CD4-positive, alpha-beta T cell treated with Interleukin-4 for 4 hours (primary cell): Measurements from ENCODE around the gene GJA3.

ENCODE experiments used
- DNase-seq: peaks from one replicate; pipeline ENCODE4 v3.0.0-alpha.2; 2020

Gene GJA3

DNA sequence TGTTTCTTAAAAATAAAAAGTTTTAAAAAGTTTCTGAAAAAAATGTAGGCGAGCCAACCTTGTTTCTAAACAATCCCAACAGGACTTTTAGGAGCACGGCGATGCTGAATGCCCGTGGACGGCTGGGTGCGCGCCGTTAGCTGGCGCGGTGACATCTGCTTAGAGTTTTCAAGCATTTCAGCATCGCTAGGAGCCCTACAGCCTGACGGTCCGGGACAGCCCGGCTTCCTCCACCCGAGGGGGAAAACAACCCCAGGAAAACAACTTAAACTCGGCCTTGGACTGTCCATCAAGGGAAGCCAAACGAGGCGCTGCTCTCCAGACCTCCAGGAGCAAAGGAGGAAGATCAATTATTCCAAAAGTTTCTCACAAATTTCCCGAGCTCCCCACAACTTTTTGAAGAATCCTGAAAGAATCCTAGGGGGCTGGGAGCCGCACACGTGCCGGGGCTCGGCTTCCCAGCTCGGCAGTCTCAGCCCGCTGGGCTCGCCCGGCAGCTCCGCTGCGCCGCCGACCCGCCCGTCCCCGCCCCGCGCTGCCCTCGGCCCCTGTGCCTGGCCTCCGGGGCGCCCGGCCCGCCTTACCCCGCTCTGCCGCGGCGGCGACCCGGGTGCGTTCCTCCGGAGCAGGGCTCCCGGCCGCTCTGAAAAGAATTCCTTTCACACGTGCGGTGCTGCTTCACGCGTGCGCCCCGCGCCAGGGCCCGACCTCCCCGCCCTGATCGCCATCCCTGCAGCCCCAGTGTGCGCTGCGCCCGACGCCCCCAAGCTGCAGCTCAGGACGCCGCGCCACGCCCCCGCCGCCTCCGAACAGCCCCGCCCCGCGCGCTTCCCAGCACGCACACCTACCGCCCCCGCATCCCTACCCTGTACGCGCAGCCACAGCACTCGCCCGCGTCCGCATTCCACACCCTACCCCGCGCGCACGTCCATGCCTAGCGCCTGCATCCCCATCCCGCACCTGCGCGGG lies at the start of gene GJA3:
GJA3 (minus strand) TSS at position 747 of the 969 bp plus-strand sequence. CDS start 17,764 bp downstream, outside the sequence.
- DNase-seq = peak; percentile 26

DNA sequence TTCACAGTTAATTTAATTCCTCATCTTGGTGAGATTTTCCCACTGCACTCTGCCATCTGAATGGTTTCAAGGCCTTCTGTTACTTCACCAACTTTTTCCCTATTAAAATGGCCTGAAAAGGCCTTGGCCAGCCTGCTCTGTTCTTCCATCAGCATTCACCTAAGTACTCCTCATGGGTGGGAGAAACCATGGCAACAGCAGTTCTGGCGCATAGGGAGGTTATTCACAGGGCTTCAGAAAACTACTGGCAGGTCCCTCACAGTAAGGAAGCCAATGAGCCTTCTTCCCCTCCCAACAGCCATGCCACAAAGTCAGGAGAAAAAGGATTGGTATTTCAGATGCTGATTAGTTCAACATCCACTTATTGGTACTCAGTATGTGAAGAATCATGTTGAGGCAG lies 49.1 kb upstream of the GJA3 start:
- no peak for DNase-seq

DNA sequence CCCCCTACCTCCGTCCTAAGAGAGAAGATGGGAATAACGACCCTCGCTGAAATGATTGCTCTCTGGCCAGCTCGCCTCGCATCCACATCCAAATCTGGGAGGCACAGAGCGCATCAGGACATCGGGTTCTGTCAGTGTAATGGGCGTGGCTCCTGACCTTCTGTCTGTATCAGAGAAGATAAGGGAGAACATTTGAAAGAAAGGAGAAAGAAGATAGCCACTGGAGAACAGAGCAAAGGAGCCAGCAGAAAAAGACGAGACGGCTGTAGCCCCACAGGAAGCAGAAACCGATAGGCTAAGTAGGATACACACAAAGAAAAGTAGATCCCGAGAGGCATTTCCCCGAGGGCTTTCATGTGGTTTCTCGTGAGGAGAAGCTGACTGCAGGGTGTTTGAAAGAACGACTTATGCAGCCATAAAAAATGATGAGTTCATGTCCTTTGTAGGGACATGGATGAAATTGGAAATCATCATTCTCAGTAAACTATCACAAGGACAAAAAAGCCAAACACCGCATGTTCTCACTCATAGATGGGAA lies 45.9 kb upstream of the GJA3 start:
- no peak for DNase-seq

DNA sequence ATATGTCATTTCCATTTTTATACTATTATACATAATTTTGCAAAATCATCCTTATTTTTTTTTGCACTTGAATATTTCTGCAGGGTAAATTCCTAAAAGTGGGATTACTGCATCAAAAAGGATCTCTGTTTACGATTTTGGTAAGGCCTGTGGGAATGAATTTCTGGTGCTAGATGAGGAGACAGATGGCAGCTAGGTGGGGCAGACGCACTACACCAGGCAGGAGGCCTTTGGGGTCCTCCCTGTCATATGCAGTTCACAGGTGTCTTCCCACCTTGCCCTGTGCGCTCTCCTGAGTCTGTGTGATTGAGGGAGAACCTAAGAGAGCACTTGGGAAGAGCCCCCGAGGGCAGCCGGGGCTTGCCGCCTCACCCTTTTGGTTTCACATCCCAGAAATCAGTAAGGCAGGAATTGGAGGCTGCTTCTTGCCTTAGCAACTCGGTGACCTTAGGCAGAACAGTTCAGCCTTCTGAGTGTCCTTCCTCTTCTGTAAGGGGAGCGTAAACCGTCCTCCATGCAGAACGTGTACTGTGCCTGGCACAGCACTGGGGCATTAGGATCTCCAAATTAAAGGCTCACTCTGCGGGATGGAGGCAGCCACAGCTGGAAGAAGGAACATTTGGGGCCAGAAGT lies 45.3 kb upstream of the GJA3 start:
- no peak for DNase-seq

DNA sequence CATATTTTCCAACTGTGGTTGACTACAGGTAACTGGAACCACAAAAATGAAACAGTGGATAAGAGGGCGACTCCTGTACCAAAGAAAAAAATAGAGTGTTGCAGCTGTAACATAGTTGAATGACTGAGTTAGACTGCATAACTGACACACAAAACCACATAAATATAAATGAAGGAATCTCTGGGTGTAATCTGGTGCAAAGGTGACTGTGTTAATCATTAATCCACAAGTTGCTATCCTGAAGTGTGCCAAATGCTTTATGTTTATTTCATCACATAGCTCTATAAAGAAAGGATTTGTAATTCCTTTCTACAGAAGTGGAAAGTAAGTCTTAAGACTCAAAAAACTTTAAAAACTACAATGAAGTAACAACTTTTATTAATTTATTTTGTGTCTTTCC lies 37.9 kb upstream of the GJA3 start:
- no peak for DNase-seq

- DNase-seq = peak; percentile 27
Observed at GRCh38 chr13:20197361-20197834, 36.5 kb upstream of the GJA3 start.

DNA sequence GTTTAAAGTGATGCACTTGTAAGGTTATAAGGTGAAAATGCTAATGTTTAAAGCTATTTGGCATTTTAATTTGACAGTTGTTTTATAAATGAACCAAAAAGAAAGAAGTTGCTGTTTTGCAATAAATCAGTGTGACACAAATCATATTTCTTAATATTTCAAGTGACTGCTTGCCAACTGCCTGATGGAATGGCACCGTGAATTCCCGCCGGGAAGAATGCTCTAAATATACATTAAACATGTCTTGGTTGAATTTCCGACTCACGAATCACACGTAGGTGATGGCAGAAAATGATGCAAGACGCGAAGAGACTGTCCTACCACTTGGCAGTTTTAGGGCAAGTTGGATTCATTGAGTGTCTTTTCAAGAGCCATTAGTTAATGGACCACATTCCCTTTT lies 34.9 kb upstream of the GJA3 start:
- DNase-seq = no peak

DNA sequence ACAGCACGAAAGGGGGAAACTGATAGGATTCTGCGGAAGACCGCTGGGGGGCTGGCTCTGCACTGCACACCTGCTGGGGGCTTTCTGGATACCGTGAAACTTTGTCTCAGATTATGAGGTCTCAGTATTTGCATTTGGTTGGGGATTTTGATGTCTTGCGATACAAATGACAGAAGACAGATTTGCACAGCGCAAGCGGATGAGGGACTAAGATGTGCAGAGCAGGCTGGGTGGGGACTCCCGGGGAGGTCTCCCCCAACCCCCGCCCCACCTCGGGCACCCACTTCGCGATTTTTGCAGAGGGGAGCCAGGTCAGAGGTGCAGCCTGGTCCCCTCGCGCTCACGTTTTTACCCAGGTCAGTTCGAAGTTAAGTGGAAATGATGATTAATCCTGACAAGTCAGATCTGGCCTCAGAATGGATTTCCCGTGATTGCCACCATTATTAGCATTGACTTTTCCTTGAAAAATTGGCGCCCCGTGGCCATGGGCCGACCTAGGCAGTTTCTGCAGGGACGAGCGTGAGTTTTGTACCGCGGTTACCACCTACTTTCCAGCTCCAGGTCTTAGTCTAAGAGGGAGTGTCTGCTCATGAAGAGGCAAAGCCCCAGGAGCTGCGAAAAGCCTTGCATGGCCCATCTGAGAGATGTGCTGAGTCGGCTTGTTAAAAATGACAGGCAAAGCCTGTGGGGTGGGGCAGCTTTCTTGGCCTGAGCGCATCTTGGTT lies 33.2 kb upstream of the GJA3 start:
- DNase-seq = no peak

DNA sequence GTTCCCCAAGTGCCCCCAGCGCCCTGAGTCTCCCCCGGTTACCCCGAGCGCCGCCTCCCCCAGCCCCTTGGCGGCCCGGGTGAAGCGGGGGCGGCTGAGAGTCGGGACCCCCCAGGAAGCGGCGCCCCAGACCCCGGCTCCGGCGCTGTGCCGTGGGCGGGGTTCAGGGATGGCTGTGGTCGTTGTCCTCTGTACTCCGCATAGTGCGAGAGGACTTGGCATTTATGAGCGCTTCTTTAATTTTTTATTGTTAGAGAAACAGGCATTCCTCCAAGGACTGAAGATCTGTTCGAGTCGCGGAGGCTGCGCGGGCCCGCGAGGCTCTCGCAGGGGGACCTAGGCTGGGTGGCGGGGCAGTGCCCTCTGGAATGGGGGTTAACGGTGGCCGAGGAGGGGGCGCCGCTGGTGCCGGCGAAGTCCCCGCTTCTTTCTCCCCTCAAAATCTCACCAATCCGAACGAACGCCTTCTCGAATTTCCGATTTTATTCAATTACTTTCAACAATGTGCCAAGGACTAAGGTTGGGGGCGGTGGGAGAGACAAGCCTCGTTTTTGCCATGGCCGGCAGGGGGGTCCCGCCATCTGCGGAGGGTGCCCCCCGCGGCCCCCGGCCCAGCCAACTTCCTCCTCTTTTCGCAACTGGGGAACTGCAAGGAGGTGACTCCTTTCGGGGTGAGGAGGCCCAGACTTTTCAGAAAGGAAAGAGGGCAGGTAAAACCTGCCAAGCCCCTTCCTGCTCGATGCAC lies 32.5 kb upstream of the GJA3 start:
- no peak for DNase-seq

GRCh38 chr13:20192836-20193161 lies 31.9 kb upstream of the GJA3 start, which contains the start of gene GJB2:
Gene GJB2, minus strand, starts transcription at chr13:20192938. Its CDS starts 3,357 bp downstream, at chr13:20189581.
- no peak for DNase-seq

DNA sequence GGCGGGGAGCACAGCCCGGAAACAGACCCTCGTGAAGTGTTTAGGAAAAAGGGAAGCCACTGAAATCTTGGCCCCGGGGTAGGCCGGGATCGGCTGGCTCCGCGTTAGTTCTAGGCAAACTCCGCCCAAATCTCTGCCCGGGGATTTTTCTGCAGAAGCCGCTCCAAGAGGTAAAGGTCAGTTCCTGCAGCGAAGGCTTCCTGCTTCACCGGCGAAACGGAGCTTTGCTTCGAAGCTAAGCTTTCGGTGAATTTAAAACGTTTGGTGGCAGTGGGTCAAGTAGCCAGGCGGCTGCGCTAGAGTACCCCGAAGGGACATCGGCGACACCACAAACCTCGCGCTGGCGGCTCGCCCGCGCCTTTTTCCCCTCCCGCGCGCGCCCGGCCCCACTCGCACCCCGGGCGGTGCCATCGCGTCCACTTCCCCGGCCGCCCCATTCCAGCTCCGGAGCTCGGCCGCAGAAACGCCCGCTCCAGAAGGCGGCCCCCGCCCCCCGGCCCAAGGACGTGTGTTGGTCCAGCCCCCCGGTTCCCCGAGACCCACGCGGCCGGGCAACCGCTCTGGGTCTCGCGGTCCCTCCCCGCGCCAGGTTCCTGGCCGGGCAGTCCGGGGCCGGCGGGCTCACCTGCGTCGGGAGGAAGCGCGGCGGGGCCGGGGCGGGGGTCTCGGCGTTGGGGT lies 31.4 kb upstream of the GJA3 start:
- DNase-seq = no peak

DNA sequence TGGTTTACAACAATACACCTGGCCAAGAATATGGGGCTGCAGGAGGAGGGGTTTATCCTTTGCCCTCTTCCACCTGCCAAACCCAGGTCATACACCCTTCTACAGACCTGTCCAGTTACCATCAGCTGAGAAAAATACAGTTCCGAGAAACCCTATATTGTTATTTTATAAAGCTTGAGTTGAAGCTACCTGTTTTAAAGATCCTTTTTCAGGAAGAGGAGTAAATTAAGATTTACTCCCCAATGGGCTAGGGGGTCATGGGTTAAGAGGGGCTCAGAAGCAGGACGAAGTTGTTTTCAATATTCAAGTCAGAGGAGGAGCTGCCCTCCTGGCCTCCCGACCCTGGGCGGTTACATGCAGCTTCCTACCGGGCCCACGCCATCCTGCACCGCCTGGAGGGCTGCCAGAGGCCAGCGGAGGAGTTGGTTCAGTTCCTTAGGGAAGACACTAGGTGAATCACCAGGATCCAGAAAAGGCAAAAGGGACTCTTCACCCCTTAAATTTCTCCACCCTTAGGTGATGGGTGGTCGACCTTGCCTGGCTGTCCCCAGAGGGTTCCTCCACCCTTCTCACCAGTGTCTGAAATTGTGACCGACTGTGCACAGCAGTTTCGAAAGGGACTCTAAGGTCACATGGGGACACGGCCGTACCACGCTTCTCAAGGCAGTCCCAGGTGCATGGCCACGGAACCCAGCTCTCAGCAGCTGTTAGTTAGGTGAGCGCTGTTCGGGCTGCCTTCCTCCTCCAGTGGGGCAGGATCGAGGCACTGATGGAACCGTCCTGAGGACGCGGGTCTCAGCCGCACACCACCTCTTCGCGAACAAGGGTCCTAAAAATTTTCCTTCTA lies 30.7 kb upstream of the GJA3 start:
- no peak for DNase-seq

GRCh38 chr13:20190481-20191310 lies 29.8 kb upstream of the GJA3 start:
- DNase-seq = no peak

- DNase-seq = no peak
Observed at GRCh38 chr13:20190076-20190475, 29.2 kb upstream of the GJA3 start.

DNA sequence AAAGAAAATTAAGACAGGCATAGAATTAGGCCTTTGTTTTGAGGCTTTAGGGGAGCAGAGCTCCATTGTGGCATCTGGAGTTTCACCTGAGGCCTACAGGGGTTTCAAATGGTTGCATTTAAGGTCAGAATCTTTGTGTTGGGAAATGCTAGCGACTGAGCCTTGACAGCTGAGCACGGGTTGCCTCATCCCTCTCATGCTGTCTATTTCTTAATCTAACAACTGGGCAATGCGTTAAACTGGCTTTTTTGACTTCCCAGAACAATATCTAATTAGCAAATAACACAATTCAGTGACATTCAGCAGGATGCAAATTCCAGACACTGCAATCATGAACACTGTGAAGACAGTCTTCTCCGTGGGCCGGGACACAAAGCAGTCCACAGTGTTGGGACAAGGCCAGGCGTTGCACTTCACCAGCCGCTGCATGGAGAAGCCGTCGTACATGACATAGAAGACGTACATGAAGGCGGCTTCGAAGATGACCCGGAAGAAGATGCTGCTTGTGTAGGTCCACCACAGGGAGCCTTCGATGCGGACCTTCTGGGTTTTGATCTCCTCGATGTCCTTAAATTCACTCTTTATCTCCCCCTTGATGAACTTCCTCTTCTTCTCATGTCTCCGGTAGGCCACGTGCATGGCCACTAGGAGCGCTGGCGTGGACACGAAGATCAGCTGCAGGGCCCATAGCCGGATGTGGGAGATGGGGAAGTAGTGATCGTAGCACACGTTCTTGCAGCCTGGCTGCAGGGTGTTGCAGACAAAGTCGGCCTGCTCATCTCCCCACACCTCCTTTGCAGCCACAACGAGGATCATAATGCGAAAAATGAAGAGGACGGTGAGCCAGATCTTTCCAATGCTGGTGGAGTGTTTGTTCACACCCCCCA lies 28.1 kb upstream of the GJA3 start:
- DNase-seq = no peak

DNA sequence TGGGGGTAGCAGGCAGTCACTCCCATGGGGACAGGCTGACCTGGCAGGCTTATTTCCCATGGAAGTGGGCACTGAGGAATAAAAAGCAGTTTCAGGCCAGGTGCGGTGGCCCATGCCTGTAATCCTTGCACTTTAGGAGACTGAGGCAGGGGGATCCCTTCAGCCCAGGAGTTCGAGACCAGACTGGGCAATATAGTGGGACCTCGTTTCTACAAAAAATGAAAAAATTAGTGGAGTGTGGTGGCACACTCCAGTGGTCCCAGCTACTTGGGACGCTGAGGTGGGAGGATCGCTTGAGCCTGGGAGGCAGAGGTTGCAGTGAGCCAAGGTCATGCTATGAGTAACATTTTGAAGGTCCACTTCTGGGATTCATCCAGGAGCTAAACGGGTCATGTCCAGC lies 25.9 kb upstream of the GJA3 start:
- DNase-seq = no peak

DNA sequence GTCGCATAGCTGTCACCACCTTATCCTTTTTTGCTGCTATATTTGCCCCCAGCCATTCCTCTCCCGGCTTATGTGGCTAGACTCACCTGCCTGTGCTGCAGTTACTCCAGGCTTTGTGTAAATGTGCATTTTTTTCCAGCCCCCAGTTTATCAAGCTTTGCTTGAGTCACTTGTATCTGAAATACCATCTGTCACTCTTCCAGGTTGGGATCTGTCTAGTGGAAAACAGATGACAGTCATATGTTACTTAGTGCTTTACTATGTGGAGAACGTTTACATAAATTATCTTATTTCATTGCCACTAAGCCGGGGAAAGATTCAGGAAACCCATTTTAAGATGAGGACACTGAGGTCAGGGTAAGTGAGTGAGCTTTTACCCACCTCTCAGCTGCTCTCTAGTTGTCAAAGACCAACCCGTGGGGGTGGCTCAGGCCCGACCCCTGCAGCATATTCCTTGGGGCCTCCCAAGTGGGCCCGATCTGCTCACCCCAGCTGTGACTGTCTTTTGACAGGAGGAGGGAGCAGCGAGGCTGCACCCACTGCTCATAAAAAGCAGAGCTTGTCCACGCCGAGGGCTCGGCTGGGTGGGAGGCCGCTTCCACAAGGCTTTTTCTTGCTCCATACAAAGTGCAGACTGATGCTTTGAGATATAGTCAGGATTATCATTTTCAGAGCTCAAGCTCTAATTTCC lies 24.7 kb upstream of the GJA3 start:
- DNase-seq = no peak

GRCh38 chr13:20182231-20182846 lies 21.5 kb upstream of the GJA3 start:
- peak; percentile 72 for DNase-seq
